ENCODE results near the gene C19orf85.

DNA sequence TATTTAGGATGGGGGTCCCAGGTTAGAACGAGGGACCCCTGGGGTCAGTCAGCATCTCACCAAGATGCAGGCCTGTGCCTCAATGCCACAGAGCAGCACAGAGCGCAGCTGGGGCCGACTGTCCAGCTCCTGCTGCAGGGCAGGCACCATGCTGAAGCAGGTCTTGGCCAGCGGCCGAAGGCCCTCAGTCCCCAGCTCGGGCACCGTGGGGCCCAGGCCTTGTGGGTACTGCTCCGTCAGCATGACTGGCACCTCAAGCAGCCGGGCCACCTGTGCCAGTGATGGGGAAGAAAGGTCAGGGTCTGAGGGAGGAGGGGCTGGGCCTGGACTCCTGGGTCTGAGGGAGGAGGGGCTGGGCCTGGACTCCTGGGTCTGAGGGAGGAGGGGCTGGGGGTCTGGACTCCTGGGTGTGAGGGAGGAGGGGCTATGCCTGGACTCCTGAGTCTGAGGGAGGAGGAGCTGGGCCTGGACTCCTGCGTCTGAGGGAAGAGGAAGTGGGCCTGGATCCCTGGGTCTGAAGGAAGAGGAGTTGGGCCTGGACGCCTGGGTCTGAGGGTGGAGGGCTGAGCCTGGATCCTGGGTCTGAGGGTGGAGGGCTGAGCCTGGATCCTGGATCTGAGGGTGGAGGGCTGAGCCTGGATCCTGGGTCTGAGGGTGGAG, 8.8 kb downstream of the C19orf85 start:
- TF ChIP-seq, protein P1, sequence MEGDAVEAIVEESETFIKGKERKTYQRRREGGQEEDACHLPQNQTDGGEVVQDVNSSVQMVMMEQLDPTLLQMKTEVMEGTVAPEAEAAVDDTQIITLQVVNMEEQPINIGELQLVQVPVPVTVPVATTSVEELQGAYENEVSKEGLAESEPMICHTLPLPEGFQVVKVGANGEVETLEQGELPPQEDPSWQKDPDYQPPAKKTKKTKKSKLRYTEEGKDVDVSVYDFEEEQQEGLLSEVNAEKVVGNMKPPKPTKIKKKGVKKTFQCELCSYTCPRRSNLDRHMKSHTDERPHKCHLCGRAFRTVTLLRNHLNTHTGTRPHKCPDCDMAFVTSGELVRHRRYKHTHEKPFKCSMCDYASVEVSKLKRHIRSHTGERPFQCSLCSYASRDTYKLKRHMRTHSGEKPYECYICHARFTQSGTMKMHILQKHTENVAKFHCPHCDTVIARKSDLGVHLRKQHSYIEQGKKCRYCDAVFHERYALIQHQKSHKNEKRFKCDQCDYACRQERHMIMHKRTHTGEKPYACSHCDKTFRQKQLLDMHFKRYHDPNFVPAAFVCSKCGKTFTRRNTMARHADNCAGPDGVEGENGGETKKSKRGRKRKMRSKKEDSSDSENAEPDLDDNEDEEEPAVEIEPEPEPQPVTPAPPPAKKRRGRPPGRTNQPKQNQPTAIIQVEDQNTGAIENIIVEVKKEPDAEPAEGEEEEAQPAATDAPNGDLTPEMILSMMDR (IDR thresholded peaks at IDR 0.05): no peak
- TF ChIP-seq POLR2A (IDR thresholded peaks at IDR 0.05): no peak

Measured in tibial nerve (tissue), 3 donors.